HG03354 (cell line): ENCODE results near the gene PCMTD2.
"Not testable (repeated sequence)": the region's sequence is repeated elsewhere in the genome, so short reads cannot be mapped to it uniquely, and the experiment has no call there.

ENCODE experiments used
- ATAC-seq: cut with Tn5 transposase; IDR thresholded peaks from one replicate; pipeline ENCODE4 v1.9.1; 2021; ENCODE audit warnings: mild to moderate bottlenecking; ENCODE audit not compliant: unreplicated experiment, poor library complexity, severe bottlenecking

PCMTD2 gene

GRCh38 chr20:64279826-64280459, 24.4 kb downstream of the PCMTD2 start:
- ATAC-seq, result no peak

DNA sequence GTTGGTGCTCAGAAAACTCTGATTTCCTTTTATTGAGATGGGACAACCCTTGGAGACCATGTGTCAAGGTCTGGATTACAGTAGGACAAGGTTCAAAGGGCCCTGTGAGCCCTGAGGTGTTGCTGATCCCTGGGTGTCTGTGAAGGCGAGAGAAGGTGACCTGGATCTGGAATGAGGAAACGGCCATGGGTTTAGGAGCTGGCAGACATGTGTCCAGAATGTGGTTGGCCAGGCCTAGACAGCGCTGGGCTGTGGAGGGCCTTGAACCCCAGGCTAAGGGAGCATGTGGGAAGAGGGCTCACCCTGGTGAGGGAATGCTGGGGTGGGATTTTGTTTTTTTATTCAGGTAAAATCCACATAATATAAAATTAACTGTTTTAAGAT, 24.9 kb downstream of the PCMTD2 start:
- ATAC-seq, result no peak

DNA sequence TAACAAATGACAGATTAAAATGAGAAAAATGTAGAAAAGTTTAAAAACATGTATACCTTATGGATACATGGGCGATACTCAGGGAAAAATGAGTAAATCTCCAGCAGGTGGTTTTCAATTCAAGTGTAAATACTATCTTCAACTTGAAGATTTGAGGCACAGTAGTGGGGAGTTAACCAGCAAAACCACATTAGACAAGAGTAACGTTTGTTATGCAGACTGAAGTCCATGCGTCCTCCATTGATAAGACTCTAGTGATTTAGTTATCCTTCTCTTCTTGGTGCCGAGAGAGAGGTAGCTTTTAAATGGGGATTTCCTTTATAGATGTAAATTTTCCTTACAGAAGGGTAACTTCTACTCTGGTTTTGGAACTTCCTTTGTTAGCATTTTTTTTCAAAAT, 28.1 kb downstream of the PCMTD2 start:
- ATAC-seq, result no peak

DNA sequence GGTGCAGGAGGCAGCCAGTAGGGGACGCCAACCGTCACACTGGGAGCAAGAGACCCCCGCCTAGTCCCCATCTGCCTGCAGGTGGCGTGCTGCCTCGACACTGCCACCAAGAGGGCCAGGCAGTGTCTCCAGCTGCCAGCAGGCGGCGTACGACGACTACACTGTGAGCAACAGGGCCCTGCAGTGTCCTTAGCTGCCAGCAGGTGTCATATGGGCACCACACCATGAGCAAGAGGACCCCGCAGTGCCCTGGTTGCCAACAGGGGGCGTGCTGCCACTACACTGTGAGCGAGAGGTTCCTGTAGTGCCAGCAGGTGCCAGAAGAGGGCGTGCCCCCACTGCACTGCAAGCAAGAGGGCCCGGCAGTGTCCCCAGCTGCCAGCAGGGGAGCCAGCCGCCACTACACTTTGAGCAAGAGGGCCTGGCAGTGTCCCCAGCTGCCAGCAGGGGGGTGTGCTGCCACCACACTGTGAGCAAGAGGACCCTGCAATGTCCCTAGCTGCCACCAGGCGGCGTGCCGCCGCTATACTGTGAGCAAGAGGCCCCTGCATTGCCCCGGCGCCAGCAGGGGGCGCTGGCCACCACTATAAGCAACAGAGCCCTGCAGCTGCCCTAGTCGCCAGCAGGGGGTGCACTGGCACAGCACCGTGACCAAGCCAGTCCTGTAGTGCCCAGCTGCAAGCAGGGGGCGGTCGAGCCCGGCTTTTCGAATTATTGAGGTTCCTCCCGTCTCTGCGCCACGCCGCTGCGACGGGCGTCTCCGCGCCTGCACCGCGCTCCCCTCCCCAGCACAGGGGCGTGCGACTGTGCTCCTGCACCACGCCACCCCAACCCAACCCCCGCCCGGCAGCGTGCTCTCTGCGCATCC, 30.3 kb downstream of the PCMTD2 start:
- ATAC-seq, result peak; percentile 88

DNA sequence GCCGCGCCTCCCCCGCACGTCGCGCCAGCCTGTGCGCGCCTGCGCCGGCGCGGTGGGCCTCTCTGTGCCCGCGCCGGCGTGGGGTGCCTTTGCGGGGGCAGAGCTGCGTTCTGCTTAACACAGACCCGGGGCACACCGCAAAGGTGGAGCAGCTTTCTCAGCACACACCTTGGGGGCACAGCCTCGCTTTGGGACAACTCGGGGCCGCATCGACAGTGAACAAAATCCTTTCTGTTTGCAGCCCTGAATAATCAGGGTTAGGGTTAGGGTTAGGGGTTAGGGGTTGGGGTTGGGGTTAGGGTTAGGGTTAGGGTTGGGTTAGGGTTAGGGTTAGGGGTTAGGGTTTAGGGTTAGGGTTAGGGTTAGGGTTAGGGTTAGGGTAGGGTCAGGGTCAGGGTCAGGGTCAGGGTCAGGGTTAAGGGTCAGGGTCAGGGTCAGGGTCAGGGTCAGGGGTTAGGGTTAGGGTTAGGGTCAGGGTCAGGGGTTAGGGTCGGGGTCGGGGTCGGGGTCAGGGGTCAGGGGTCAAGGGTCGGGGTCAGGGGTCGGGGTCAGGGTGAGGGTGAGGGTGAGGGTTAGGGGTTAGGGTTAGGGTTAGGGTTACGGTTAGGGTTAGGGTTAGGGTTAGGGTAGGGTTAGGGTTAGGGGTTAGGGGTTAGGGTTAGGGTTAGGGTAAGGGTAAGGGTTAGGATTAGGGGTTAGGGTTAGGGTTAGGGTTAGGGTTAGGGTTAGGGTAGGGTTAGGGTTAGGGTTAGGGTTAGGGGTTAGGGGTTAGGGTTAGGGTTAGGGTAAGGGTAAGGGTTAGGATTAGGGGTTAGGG, 31.1 kb downstream of the PCMTD2 start:
- not testable (repeated sequence) for ATAC-seq

- ATAC-seq, result not testable (repeated sequence)
These were observed 31.7 kb downstream of the PCMTD2 start for GRCh38 chr20:64287264-64287590.

DNA sequence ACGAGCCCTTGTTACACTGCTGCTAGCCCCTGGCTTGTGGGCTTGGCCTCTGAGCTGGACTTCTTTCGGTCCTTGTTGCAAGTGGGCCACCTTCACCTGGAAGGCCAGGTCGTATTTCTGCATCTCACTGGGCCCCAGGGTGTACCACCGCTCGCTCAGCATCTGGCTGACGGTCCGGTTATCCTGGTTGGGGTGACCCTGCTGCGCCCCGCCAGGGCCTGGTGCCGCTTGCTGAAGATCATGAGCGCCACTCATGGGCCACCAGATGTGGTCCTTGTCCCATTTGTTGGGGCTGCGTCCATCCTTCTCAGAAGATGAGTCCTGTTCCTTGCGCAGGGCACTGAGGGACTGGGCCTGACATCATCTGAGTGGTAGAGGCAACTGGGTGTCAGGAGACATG, 36.6 kb downstream of the PCMTD2 start:
- not testable (repeated sequence) for ATAC-seq

GRCh38 chr20:64303086-64303485, 47.5 kb downstream of the PCMTD2 start:
- ATAC-seq, result not testable (repeated sequence)

DNA sequence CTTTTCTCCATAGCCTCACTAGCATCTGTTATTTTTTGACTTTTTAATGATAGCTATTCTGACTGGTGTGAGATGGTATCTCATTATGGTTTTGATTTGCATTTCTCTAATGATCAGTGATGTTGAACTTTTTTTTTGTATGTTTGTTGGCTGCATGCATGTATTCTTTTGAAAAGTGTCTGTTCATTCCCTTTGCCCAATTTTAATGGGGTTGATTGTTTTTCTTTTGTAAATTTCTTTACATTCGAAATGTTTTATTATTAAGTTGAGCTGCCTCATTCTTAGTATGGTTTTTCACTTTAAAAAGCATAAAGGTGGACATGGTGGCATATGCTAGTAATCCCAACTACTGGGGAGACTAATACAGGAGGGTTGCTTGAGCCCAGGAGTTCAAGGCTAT, 58.2 kb downstream of the PCMTD2 start:
- ATAC-seq, result not testable (repeated sequence)

DNA sequence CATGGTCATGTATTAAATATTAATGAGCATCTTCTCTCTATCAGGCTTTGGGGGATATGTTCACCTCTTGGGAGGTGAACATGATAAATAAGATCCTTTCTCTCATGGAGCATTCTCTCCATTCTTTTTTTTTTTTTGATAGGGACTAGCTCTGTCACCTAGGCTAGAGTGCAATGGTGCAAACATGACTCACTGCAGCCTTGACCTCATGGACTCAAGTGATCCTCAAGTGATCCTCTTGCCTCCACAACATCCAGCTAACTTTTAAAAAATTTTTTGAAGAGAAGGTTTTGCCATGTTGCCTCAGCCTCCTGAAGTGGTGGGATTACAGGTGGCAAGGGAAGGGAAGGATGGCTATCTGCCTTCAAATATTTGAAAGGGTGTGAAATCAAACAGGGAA, 59.8 kb downstream of the PCMTD2 start:
- not testable (repeated sequence) for ATAC-seq

GRCh38 chr20:64315884-64316283, 60.3 kb downstream of the PCMTD2 start:
- ATAC-seq, result not testable (repeated sequence)

GRCh38 chr20:64316415-64317083, 61.0 kb downstream of the PCMTD2 start:
- not testable (repeated sequence) for ATAC-seq

DNA sequence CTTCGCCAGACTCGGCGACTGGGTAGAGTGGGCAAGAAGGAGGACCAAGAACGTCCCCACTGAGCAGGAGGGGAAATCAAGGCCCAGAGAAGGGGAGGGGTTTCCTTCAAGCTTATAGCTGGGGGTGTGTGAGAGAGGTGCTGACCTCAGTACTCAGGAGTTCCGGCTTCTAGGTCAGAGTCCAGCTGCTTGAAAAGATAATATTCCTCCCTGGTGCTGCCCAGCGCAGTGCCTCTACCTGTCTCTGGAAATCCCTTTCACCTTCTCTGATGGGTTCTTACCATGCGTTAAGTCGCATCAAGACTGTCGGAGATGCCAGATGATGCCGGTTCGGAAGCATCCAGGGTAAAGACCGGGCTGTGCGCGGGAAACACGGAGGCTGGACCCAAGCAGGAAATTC, 61.8 kb downstream of the PCMTD2 start:
- not testable (repeated sequence) for ATAC-seq

DNA sequence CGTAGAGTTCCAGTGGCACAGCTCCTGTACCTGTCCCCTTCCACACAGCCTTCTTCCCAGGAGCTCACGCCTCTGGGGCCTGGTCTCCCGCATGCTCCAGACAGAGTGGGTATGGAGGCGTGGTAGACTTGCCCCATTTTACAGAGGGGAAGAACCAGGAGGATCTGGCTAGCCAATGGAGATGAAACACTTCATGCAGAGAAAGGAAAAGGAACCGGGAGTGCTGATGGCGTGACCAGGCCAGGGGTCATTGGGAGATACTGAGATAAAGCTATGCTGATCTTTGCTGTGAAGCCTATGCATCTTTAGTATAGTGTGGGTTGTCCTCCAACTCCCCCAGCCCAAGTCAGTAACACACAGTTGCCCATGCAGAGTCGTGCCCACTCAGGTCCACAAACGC, 62.5 kb downstream of the PCMTD2 start:
- ATAC-seq, result not testable (repeated sequence)

DNA sequence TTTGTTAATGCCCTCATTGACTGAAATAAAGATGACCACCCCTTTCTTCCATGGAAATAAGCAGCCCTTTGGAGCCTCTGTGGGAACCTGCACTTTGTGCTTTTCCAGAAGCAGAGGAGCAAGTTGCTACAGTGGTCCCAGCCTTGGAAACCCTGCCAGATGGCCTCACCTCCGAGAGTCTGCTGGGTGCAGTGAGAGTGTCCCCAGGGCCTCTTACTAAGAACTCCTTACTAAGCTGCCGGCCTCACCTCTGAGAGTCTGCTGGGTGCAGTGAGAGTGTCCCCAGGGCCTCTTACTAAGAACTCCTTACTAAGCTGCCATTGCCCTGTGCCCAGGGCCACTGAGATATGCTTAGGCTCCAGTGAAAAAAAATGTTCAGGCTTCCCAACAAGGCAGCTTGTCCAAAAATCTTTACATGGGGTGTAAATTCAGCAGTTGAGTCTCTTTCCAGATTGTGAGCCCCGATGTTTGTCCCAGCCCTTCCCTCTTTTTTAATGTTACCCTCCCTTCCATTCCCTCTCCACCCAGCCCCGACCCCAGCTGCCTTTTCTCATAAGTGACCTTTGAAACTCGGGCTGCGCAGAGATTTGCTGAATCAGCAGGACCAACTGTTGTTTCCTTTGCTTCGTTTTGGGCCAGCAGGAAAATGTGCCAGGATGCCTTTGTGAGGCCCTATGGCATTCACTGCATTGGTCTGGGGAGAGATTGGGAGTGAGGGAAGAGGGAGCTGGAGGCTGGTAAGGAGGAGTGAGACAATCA, 66.7 kb downstream of the PCMTD2 start:
- not testable (repeated sequence) for ATAC-seq
